Measurements from ENCODE around the gene OR11H7.
A peak's percentile ranks its signal among the peaks of the same experiment; 100 is the strongest.

Gene OR11H7

GRCh38 chr14:20280265-20280664 lies 51.5 kb downstream of the OR11H7 start:
- peak in 1 of 2 experiments; percentile 37 for DNase-seq

Measured in NCI-H526 (cell line).